Raji (cell line): ENCODE results near the gene LRRC74B.

Experiments
- POLR2A ChIP-seq: IDR thresholded peaks from 2 replicates; pipeline ENCODE4 v1.6.1; 2011; ENCODE audit warnings: low read depth, low read length, control low read depth; ENCODE audit not compliant: insufficient read depth

The LRRC74B gene

DNA sequence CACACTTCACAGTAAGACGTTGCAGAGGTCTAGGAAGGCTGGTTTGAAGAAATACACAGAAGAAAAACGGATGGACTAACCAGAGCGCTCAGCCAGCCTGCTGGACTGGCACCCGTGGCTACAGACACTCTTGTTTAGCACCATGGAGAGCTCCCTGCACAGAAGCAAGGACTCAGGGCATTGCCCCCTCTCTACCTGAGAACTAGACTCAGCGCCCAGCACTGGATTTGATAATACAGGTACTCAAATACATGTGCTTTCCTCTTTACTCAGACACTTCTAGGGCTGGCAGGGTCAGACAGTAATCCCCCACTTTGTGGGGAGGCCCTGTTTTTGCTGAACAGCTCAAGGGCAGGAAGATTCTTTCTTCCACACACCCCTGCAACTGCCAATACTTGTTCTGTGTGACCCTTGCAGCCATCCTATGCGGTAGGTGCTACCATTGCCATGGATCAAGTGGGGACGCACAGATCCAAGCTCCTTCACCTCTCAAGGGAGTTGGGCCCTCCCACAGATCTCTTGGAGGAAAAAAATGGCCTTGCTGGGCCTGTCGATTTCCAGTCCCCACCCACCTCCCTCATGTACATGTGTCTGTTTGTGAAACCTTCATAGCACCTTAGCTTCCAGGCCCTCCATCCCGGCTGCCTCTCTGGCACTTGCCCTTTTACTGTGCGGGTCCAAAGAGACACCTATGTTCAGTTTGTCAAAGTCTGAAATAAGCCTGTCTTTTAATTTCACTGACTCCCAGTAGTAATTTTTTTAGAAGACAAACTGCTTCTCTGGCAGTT is 35.9 kb upstream of the LRRC74B start:
- TF ChIP-seq POLR2A, result no peak

DNA sequence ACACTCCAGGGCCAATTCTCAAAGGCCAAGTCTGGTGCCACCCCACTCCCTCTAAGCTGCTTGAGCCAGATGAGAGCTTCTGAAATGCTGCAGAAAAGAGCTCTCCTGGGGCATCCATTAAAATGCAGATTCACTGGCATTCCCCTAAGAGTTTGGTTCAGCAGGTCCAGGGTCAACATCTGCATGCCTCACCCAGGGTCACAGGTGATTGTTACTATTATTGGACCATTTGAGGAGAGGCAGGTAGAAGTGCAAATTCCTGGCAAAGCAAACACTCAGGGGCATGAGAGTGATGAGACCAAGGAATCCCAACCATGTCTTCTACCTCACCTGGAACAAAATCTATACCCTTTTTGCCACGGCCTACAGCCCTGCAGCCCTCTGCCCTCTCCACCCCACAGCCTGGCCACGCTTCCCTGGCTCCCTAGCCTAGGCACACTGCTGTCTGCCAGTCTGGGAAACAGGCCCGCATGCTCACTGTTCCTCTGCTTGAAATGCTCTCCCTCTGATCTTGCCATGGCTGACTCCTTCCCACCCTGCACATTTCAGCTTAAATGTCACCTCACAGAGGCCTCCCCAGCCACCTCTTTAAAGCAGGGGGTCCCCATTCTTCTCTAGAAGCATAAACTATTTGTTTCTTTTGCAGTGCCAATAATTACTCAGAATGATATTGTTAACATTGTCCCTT is 35.2 kb upstream of the LRRC74B start:
- TF ChIP-seq POLR2A, result no peak

DNA sequence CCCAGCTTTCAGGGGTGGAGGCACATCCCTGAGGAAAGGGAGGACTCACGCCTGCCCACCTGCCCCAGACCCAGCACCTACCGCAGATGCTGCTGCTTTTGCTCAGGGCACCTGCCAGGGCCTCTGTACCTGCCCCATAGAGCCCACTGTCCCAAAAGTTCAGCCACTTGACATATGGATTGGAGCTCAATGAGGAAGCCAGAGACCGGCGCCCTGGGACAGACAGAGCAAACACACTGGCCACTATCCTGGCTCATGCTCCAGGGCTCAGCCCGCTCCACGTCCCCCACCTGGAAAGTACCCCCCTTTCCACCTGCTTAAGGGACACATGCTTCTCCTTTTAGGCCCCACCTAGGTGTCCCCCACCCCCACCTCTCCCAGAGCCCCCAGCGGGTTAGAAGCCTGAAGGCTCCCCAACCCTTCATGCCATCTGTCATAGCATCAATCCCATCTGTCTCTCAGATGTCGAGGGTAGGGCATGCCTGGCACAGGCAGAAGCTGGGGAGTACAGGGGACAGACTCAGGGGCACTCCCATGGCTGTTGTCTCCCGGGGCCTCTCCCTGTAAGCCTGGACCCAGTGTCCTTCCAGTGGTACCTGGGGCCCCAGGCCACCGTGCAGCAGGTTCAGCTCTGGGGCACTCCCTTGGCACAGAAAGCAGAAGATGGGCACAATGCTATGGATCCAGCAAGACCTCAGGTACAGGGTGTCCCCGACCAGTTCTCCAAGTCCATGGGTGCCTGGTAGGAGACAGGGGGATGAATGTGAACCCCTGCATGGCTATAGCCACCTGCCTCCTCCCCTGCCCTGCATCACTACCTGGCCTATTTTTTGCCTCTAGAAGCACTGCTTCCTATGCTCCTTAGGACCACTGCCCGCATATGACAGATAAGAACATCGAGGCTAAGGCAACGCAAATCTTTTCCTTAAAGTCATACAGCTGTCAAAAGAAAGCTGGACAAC is 33.0 kb upstream of the LRRC74B start:
- TF ChIP-seq POLR2A, result no peak

DNA sequence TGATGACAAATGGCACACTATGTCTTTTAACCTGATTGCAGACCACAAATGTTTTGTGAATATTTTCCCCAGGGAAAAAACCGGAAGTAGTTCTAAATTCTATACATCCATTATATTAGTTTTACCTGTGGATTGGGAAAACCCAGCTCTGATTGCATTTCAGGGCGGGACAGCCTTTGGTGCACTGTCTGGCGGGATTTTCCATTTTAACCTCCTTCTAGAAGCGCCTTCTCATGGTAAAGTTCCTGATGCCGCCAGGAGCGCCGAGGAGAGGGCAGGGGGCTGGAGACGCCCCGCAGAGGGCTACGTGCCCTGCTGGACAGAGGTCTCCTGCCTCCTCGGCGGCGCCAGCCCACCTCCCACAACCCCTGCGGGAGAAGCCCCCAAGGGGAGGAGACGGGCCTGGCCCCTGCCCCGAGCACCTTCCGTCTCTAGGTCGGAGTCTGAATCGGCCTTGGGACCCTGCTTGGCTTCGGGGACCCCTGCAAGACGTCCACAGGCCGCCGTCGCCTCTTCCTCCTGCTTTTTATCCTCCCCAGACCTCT is 32.0 kb upstream of the LRRC74B start:
- TF ChIP-seq POLR2A, result no peak

DNA sequence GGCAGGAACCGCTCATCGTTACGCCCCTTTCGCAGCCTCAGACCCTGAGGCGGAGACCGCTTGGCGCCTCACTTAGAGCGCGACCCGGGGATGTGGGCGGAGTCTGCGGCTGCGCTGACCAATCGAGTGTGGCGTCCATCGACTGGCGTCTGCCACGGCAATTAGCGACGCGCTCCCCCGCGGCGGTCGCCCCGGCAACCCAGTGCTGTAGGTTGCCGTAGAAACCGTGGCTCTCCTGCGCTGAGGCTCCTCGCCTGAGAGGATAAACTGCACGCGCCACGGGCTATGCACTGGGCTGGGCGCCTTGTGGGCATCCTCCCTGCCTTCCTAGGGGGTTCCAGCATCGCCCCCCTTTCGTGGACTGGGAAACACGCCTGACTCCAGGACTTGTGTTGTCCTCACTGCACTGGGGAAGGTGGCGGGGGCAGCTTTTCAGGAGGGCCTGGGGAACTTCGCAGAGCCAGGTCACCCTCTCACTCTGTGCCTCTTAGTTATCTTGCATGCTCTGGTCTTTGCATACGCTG is 31.5 kb upstream of the LRRC74B start:
- peak; percentile 25; the same call in 1 of the 2 replicates for TF ChIP-seq POLR2A

DNA sequence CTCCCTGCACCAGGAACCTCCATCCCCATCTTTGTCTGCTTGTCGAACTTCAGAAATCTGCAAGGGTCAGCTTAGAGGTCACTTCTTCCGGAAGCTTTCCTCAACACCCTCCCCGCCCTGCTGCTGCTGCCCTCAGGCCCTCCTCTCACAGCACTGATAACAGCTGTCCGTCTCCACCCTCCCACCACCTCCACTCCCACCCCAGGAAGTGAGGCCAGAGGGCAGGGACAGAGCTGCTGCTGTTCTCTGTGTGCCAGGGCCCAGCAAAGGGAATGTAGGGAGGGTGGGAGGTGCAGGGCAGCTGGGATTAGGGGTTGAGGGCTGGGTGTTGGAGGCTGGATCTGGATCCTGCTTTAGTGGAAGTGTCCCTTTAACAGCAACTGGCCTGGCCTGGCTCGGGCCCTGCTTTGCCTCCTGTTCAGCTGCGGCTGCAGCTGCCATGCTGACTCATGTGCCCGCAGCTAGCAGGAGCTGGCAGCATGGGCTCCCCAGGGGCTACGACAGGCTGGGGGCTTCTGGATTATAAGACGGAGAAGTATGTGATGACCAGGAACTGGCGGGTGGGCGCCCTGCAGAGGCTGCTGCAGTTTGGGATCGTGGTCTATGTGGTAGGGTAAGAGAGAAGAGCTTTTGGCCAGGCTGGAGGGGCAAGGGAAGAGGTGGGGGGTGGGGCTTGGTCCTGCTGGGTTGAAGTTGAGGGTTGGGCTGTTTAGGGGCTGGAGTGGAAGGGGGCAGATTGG is 30.9 kb upstream of the LRRC74B start, which contains the start of gene P2RX6:
Gene P2RX6 (plus strand): TSS at position 440 of the 740 bp plus-strand sequence. CDS start 10 bp downstream, at position 450.
- TF ChIP-seq POLR2A, result no peak

DNA sequence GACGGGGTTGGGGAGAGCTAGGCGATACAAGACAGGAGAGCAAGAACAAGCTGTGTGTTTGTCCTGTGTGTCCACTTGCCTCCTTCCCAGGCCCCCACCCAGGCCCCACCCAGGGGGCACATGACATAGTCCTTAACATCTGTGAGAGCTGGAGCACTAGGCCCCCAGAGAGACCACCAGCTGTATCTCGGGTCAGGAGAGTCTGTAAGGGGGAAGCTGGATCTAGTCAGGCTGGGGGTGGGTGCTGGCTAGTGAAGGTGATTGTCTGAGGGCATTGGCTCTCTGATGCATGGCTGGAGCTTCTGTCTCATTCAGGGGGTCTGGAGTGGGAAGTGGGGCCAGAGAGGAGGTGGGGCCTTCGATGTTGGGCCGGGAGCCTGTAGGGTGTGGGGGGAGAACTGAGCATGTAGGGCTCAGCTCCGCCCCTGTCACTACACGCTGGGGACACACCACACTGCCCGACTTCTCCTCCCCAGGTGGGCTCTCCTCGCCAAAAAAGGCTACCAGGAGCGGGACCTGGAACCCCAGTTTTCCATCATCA is 30.2 kb upstream of the LRRC74B start:
- no peak for TF ChIP-seq POLR2A

DNA sequence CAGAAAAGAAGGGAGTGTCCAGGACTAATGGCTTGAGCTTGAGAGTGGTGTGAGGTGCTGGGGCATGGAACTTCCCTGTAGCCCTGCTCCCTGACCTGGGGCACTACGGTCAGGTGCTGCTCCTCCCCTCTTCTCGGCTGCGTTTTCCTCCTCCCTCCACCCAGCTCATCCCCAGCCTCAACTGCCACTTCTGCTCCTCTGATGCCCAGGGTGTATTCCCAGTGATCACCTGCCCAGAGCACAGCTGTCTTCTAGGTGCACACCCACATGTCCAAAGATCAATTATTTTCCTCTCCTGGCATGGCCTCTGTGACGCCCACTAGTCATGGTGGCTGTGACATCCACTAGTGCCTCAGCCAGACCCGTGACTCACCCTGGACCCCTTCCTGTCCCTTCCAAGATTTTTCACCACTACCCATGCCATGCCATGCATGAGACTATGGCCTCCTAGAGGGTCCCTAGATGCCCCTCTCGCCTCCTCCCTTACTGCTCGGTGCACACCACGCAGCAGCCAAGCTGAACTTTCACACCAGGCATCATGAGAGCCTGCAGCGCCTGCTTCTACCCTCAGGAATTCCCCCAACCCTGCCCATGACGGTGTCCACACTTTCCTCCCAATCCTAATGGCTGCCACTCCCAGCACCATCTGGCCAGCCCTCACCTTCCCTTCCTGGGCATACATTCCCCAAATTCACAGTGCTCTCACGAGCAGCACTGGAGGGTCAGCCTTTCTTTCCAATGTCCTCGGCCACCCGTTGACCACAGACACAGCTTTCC is 28.9 kb upstream of the LRRC74B start:
- no peak for TF ChIP-seq POLR2A

DNA sequence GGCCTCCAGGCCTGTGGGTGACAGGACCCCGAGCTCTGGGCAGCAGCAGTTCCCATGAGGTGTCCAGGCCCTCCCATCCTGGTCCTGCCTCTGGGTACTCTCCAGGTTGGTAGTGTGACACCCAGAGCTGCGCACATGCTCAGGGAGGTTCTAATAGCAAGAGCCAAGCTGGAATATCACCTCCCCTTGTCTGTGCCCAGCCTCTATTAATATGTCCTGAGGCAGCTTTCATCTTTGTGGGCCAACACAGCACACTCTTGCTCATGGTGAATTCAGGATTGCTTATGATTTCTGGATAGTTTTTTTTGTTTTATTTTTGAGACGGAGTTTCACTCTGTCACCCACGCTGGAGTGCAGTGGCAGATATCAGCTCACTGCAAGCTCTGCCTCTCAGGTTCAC is 27.4 kb upstream of the LRRC74B start:
- no peak for TF ChIP-seq POLR2A

DNA sequence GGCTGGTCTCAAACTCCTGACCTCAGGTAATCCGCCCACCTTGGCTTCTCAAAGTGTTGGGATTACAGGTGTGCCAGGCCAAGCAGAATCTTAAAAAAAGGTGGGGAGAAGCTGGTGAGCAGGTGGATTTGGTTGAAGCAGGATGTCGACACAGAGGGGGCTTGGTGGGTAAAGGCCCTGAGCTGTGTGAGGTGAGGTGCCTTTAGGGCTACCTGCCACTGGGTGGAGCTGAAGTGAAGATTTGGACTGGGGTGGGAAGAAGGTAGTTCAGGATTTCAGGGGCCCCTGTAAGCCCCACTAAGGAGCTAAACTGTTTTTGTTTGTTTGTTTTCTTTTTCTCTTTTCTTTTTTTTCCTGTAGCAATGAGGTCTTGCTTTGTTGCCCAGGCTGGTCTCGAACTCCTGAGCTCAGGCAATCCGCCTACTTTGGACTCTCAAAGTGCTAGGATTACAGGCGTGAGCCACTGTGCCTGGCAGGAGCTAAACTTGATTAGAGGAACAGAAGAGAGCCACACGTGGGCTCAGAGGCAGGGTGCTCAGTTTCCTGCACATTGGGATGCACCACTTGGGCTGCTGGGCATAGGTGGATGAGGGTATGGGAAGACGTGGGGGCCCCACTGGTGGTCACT is 24.8 kb upstream of the LRRC74B start:
- TF ChIP-seq POLR2A, result no peak

DNA sequence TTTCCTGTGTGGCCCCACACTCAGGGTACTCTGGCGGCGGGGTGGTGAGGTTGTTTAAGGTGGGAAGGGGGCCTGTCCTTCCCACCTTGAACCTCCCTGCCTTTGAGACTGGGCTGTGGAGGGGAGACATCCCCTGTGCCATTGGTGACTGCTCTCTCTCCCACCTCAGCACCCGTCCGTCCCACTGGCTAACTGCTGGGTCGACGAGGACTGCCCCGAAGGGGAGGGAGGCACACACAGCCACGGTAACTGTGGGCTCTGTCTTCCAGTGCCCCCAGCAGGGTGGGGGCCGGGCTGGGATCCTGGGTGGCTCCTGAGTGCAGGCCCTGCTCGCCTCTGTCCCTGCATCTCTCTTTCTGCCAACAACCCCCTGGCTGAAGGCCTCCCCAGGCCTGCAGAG is 23.2 kb upstream of the LRRC74B start:
- TF ChIP-seq POLR2A, result no peak

DNA sequence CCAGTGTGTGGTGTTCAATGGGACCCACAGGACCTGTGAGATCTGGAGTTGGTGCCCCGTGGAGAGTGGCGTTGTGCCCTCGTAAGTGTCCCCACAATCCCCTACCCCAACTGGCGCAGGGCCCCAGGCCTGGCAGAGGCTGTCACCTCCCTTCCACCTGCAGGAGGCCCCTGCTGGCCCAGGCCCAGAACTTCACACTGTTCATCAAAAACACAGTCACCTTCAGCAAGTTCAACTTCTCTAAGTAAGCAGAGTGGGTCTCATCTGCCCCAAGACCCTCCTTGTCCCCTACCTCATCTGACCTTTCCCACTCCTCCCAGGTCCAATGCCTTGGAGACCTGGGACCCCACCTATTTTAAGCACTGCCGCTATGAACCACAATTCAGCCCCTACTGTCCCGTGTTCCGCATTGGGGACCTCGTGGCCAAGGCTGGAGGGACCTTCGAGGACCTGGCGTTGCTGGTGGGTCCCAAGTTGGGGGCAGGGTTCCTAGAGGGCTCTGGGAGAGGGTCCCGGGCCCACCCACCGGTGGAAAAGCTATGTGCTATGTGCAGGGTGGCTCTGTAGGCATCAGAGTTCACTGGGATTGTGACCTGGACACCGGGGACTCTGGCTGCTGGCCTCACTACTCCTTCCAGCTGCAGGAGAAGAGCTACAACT is 22.7 kb upstream of the LRRC74B start:
- no peak for TF ChIP-seq POLR2A

DNA sequence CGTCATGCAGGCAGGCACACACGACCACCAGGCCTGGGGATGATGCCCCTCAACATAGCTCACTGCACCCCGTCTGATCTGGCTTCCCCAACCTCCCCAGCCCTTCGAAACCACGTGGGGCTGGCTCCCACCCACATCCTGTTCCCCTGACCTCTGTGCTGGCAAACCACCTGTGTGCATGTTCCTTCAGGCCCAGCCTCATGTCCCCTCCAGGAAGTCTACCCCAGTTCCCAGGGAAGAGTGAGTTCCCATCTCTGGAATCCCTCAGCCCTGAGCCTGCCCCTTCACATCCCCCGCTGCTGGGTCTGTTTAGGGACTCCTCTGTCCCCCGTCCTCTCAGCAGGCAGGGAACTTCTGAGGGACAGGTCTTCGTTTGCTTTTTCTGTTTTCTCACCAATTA is 20.5 kb upstream of the LRRC74B start:
- no peak for TF ChIP-seq POLR2A
